ENCODE measurements around the gene IQGAP3. TPM values are rescaled to one million over a fixed set of nuclear protein-coding genes. Genes with fewer than 3 reads are reported as not detected.
"Not testable (repeated sequence)": the region's sequence is repeated elsewhere in the genome, so short reads cannot be mapped to it uniquely, and the experiment has no call there.

The IQGAP3 gene
- total RNA-seq, 1 donor from 2014 or later: 1.1 TPM

GRCh38 chr1:156571261-156571852, 1.0 kb downstream of the IQGAP3 start:
- no peak for DNase-seq

DNA sequence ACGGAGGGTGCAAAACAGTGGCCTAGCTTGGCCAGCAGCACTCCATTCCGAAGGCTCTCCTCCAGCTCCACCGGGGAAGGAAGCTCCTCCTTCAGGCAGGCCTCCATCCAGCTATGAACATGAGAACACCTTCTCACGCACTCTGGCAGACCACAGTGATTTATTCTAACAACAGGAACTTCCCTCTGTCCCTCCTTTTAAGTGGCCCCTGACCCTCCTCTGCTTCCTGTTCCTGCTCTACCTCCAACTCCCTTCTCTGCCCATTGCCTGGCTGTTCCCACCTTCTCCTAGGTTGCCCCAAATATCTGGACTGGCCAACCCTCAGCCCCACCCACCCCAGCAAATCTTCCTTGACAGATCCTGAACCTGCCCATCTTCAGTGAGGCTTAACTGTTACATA, 5.9 kb downstream of the IQGAP3 start:
- DNase-seq: no peak

DNA sequence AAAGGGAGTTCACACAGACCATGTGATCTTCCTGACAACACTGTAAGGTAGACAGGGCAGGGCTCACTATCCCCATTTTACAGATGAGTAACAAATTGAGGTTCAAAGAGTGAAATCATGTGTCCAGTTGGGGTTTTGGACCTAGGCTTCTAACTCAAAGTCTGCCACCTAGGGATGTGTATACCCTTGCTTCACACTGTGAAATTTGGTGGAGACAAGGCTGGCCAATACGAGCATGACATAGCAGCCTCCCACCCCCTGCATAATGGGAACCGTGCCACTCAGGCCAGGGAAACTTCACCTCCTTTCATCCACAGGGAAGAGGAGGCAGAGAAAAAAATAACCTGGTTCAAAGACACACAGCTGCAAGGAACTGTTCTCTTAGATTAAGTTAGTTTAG, 6.8 kb downstream of the IQGAP3 start:
- no peak for DNase-seq

- no peak for DNase-seq
These were observed 11.7 kb downstream of the IQGAP3 start for GRCh38 chr1:156560585-156561163.

GRCh38 chr1:156559797-156560385, 12.5 kb downstream of the IQGAP3 start:
- no peak for DNase-seq

- no peak for DNase-seq
These were observed 13.1 kb downstream of the IQGAP3 start for GRCh38 chr1:156559086-156559796.

GRCh38 chr1:156556354-156556753, 16.0 kb downstream of the IQGAP3 start:
- no peak for DNase-seq

DNA sequence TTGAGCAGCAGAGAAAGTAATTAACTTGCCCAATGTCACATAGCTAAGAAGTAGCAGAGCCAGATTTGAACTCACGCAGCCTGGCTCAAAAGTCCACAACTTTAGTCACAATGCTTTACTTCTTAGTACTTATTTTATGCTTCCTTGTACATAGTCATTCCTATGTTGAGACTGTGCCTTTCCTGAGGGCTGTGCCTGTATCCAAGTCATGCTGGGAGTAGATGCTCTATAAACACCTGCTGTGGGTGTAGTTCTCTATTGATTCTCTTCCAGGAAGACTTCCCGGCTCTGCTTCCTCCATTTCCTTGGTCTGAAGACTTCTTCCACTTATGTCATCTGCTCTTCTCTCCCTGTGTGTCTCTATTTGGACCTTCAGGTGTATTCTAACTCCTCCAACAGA, 16.6 kb downstream of the IQGAP3 start:
- no peak for DNase-seq

- DNase-seq: no peak
These were observed 17.4 kb downstream of the IQGAP3 start for GRCh38 chr1:156554971-156555370.

GRCh38 chr1:156553860-156554485, 18.4 kb downstream of the IQGAP3 start:
- no peak for DNase-seq

DNA sequence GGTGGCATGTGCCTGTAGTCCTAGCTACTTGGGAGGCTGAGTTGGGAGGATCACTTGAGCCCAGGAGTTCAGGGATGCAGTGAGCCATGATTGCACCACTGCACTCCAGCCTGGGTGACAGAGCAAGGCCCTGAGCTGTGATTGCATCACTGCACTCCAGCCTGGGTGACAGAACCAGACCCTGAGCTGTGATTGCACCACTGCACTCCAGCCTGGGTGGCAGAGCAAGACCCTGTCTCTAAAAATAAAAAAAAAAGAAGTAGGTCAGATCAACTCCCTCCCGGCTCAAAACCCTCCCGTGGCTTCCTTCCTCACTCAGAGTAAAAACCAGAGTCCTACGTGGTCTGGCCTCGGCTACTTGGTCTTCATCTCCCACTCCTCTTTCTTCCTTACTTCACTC, 19.4 kb downstream of the IQGAP3 start:
- DNase-seq: not testable (repeated sequence)

DNA sequence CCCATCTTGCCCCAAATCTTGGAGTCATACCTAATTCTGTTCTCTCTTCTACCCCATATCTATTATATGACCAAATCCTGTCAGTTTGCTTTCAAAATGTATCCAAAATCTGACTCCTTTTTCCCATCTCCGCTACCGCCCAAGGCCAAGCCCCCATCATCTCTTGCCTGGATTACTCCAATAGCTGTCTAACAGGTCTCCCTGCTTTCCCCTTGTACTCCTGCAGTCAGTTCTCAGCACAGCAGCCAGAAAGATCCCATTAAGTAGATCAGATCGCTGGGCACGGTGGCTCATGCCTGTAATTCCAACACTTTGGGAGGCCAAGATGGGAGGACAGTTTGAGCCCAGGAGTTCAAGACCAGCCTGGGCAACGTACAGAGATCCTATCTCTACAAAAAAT, 19.8 kb downstream of the IQGAP3 start:
- DNase-seq: no peak

DNA sequence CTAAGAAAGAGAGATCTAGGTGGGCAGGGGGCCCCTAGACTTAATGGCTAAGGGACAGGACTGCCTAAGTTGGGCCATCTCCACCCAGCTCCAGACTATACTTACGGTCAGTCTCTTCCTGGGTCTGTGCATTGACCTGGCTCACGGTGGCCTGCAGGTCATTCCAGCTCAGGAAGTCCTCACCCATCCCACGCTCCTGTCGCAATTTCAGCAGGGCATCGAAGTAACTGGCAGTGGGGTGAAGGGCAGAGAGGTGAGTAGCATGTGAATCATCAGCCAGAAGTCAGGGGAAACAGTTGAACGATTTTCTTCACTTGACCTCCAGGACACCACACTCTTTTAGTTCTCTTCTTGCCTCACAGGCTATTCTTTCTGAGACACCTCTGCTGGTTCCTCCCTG, 20.5 kb downstream of the IQGAP3 start:
- DNase-seq: no peak

- no peak for DNase-seq
These were observed 21.2 kb downstream of the IQGAP3 start for GRCh38 chr1:156551066-156551643.

GRCh38 chr1:156550346-156550745, 22.0 kb downstream of the IQGAP3 start:
- no peak for DNase-seq

DNA sequence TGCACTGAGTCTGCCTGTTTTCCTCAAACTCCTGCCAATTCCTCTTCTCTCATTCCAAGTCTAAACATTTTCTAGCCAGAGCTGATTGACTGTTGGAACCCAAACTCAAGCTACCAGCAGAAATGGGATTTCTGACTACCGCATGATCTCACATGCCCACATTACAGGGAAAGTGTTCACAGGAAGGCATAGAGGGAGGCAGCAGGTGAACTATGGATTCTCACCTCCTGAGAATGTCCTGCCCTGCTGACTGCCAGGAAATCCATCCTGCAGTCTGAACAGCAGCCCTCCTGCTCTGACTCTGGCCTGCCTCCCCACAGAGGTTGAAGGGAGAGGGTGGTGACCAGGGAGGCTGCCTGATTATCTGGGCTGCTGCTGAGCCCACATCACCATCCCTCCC, 22.5 kb downstream of the IQGAP3 start:
- DNase-seq: no peak

GRCh38 chr1:156549390-156549789, 23.0 kb downstream of the IQGAP3 start:
- no peak for DNase-seq

- DNase-seq: no peak
These were observed 24.4 kb downstream of the IQGAP3 start for GRCh38 chr1:156547982-156548381.

- no peak for DNase-seq
These were observed 24.9 kb downstream of the IQGAP3 start for GRCh38 chr1:156547434-156547833.

DNA sequence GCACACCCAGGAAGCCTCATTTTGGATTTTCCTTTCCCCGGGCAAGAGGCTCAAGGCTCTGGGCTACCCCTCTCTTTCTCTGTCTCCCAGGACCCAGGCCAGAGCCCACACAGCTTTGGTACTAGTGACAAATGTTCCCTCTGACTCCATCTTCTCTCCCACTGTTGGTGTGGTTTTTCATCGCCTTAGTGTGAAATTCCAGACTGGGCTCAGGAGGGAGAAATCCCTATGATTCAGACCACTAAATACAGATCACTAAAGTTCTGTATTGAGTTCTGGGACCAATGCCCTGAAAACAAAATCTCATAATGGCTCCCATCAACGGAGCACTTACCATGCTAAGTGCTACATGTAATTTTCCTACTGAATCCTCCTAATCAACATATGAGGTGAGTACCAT, 26.1 kb downstream of the IQGAP3 start:
- peak; percentile 9 for DNase-seq

DNA sequence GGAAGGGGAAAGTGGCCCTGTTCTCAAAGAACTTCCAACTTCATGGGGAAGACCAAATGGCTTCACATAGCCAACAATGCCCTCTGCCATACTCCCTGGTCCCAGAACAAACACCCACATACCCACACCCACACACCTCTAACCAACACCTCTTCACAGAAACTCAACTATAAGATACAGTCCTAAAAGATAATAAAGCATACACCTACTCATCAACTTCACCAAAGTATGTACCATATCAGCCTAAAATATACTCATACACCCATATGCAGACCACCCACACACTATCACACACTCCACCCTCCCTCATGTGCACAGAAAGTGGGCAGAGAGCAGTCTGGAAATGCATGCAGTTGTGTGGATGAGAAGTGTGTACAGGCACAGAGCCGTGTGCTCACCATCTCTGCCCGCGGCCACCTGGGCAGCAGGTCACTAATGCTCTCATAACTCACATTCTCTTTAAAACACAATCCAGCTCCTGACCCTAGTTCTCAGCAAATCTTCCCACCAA, 27.7 kb downstream of the IQGAP3 start:
- DNase-seq: no peak

GRCh38 chr1:156543066-156543465, 29.3 kb downstream of the IQGAP3 start:
- DNase-seq: no peak

- no peak for DNase-seq
These were observed 31.4 kb downstream of the IQGAP3 start for GRCh38 chr1:156540955-156541354.
